Bone marrow (tissue), 2 donors: Measurements from ENCODE around the gene BMPR2.
"Not testable (repeated sequence)": the region's sequence is repeated elsewhere in the genome, so short reads cannot be mapped to it uniquely, and the experiment has no call there.

Experiments used
- DNase-seq, 2 donors: peaks; one replicate each; lab custom pipeline; 2025; lab: John Stamatoyannopoulos, UW

The BMPR2 gene

DNA sequence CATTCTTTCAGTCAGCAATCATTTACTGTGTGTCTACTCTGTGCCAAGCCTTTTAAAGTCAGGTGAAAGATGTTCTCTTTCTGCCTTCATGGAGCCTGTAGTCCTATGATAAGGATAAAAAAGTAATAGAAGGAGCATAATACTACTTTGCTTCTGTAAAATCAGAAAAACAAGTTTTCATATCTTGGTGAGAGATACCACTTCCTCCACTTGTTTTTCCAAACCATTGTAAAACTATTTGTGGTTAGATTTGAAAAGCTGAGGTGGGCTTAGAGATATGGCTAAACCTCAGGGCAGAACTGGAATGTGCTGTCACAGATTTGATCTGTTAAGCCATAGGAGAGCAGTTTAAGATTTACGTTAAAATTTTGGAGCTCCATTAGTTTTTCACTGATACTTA lies 153.9 kb downstream of the BMPR2 start:
- no peak for DNase-seq

GRCh38 chr2:202535290-202535689 lies 159.2 kb downstream of the BMPR2 start:
- DNase-seq = not testable (repeated sequence)

- no peak for DNase-seq
Measured at GRCh38 chr2:202541137-202541536, 165.0 kb downstream of the BMPR2 start.

- DNase-seq = no peak
Measured at GRCh38 chr2:202542142-202542541, 166.0 kb downstream of the BMPR2 start.

DNA sequence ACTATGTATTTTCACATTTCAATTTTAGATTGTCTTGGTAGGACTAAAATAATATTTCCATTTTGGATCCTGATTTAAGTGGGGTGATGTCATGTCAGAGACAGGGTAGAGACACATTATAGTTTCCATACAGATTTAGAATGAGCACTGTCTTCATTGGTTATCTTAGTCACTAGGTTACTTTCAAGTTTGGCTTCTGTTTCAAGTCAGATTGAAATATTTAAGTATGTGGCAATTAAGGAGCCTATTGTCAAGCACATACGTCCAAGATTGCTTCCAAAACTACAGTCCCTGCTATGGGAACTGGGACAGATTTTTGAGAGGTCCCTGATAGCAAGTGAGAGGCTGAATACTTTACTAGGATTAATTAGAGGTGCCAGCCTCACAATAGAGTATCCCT lies 169.4 kb downstream of the BMPR2 start:
- no peak for DNase-seq

GRCh38 chr2:202545931-202546330 lies 169.8 kb downstream of the BMPR2 start:
- DNase-seq = no peak

- DNase-seq = not testable (repeated sequence)
Measured at GRCh38 chr2:202546499-202547141, 170.5 kb downstream of the BMPR2 start.

GRCh38 chr2:202548240-202548639 lies 172.1 kb downstream of the BMPR2 start:
- no peak for DNase-seq

GRCh38 chr2:202551000-202551399 lies 174.9 kb downstream of the BMPR2 start:
- not testable (repeated sequence) for DNase-seq

DNA sequence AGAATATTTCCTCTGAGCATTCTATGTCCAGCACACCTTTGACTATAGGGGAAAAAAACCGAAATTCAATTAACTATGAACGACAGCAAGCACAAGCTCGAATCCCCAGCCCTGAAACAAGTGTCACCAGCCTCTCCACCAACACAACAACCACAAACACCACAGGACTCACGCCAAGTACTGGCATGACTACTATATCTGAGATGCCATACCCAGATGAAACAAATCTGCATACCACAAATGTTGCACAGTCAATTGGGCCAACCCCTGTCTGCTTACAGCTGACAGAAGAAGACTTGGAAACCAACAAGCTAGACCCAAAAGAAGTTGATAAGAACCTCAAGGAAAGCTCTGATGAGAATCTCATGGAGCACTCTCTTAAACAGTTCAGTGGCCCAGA lies 179.2 kb downstream of the BMPR2 start:
- no peak for DNase-seq

GRCh38 chr2:202560200-202560599 lies 184.1 kb downstream of the BMPR2 start:
- no peak for DNase-seq

- no peak for DNase-seq
Measured at GRCh38 chr2:202564226-202564625, 188.1 kb downstream of the BMPR2 start.

DNA sequence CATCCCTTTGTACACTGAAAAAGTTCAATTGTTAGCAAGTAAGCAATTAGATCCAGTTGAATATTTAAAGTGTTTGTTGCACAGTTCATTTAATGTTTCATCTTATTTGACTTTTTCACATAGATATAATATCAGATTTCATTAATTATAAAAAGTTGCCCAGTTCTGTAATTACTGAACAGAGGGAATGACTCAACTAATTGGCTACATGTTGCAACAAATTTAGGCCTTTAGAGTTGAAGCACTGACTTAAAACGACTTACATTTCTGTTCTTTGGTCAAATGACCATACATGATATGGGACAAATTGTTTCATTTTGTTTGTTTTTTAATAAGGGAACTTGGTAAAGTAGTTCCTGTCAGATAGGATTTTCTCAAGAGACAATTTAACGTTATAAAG lies 190.2 kb downstream of the BMPR2 start:
- no peak for DNase-seq

- DNase-seq = no peak
Measured at GRCh38 chr2:202574541-202574940, 198.4 kb downstream of the BMPR2 start.

- not testable (repeated sequence) for DNase-seq
Measured at GRCh38 chr2:202575194-202575593, 199.1 kb downstream of the BMPR2 start.

GRCh38 chr2:202577250-202578183 lies 201.4 kb downstream of the BMPR2 start:
- no peak for DNase-seq

DNA sequence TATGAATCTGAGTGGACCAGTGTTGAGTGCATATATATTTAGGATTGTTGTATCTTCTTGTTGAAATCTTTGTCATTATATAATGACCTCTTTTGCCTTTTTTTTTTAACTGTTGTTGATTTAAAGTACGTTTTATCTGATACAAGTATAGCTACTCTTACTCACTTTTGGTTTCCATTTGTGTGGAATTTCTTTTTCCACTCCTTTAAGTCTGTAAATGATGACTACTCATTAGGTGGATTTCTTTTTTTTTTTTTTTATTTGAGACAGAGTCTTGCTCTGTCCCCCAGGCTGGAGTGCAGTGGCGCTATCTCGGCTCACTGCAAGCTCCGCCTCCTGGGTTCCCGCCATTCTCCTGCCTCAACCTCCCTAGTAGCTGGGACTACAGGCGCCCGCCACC lies 206.7 kb downstream of the BMPR2 start:
- not testable (repeated sequence) for DNase-seq

DNA sequence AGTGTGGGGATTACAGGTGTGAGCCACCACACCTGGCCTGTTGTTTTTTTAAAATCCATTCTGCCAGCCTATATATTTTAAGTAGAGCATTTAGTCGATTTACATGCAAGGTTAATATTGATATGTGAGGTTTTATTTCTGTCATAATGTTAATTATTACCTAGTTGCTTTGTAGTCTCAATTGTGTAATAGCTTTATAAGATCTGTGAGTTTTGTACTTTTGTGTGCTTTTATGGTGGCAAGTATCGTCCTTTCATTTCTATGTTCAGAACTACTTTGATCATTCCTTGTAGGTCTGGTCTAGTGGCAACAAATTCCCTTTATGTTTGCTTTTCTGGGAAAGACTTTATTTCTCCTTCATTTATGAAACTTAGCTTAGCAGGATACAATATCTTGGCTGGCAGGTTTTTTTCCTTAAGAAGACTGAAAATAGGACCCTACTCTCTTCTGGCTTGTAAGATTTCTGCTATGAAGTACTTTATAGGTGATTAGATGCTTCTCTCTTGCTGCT lies 207.6 kb downstream of the BMPR2 start:
- no peak for DNase-seq

- peak; percentile 7 to 66 for DNase-seq
Measured at GRCh38 chr2:202588647-202589581, 212.8 kb downstream of the BMPR2 start.

DNA sequence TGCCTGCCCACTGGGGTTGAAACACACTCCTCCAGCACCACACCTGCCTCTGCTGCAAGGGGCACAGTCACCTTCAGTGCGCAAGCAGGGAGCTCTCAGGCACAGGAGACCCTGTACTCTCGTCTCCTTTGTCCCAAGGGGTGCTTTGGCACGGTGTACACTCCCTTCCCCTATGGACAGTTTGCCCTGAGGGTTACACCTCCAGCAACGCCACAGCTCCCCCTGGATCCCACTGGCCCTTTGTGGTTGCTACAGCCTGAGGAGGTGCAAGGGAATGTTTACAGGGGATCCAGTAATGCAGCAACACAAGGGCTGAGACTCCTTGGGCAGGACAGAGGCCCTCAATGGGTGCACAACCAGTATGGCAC lies 213.4 kb downstream of the BMPR2 start:
- no peak for DNase-seq

GRCh38 chr2:202592566-202592965 lies 216.4 kb downstream of the BMPR2 start:
- DNase-seq = no peak

GRCh38 chr2:202599105-202599504 lies 223.0 kb downstream of the BMPR2 start:
- DNase-seq = no peak
